HepG2 (cell line): Measurements from ENCODE around the gene ITPK1. TPM values are rescaled to one million over a fixed set of nuclear protein-coding genes. Genes with fewer than 3 reads are reported as not detected.

Experiments
- AHDC1 ChIP-seq: sonication (generic); formaldehyde crosslinking; IDR thresholded peaks from 2 replicates; pipeline ENCODE4 v1.5.1; 2020; ENCODE audit warnings: mild to moderate bottlenecking, missing genetic modification reagents, borderline replicate concordance
- ATF2 ChIP-seq: sonication (generic); formaldehyde crosslinking; IDR thresholded peaks from 2 replicates; pipeline ENCODE4 v1.4.0; 2020; ENCODE audit warnings: missing genetic modification reagents
- BHLHE40 ChIP-seq: IDR thresholded peaks from 2 replicates; pipeline ENCODE4 v1.6.1; 2011; ENCODE audit warnings: low read length, improper control_type of control experiment
- CREB1 ChIP-seq, 2 experiments: fragments of 450-650 bp in 1 of 2; IDR thresholded peaks; 2 replicates each; pipeline ENCODE4 v1.6.1; 2016 to 2017; ENCODE audit warnings: control low read depth in 1 of 2, mild to moderate bottlenecking in 1 of 2, missing compliant biosample characterization in 1 of 2, missing genetic modification characterization in 1 of 2
- DDIT3 ChIP-seq: sonication (generic); formaldehyde crosslinking; IDR thresholded peaks from 2 replicates; pipeline ENCODE4 v1.4.0; 2020; ENCODE audit warnings: mild to moderate bottlenecking, missing genetic modification reagents
- DNMT1 ChIP-seq: sonication (generic); formaldehyde crosslinking; IDR thresholded peaks from 2 replicates; pipeline ENCODE4 v1.5.1; 2020; ENCODE audit warnings: mild to moderate bottlenecking, missing genetic modification reagents
- FOXM1 ChIP-seq: sonication (generic); formaldehyde crosslinking; IDR thresholded peaks from 2 replicates; pipeline ENCODE4 v1.5.0; 2020; ENCODE audit warnings: missing genetic modification reagents
- GABPA ChIP-seq, 2 experiments: IDR thresholded peaks; 2 replicates each; pipeline ENCODE4 v1.6.1; 2011 to 2016; ENCODE audit warnings: low read depth in 2 of 2, low read length in 1 of 2, missing biosample characterization in 1 of 2, missing genetic modification characterization in 1 of 2
- HDAC6 ChIP-seq: fragments of 200-600 bp; sonication (generic); IDR thresholded peaks from 2 replicates; pipeline ENCODE4 v1.7.0; 2017; ENCODE audit warnings: mild to moderate bottlenecking, antibody characterized with exemption, low read length, low read depth
- HNRNPL ChIP-seq: fragments of 200-400 bp; formaldehyde crosslinking; IDR thresholded peaks from 2 replicates; pipeline ENCODE4 v1.6.1; 2017; ENCODE audit warnings: mild to moderate bottlenecking, low read depth, low read length
- HOXA3 ChIP-seq: sonication (generic); formaldehyde crosslinking; IDR thresholded peaks from 2 replicates; pipeline ENCODE4 v1.5.0; 2020; ENCODE audit warnings: missing genetic modification reagents
- MED8 ChIP-seq: sonication (generic); formaldehyde crosslinking; IDR thresholded peaks from 2 replicates; pipeline ENCODE4 v1.8.1; 2023; ENCODE audit warnings: mild to moderate bottlenecking, missing genetic modification reagents; ENCODE audit not compliant: insufficient replicate concordance
- SRY ChIP-seq: sonication (generic); formaldehyde crosslinking; IDR thresholded peaks from 2 replicates; pipeline ENCODE4 v1.8.0; 2022; ENCODE audit warnings: mild to moderate bottlenecking, missing genetic modification reagents
- TOPORS ChIP-seq: sonication (generic); formaldehyde crosslinking; IDR thresholded peaks from 2 replicates; pipeline ENCODE4 v1.8.0; 2023; ENCODE audit warnings: mild to moderate bottlenecking, missing genetic modification reagents
- TRIM22 ChIP-seq: fragments of 450-650 bp; IDR thresholded peaks from 2 replicates; pipeline ENCODE4 v1.6.1; 2017
- WIZ ChIP-seq: sonication (generic); formaldehyde crosslinking; IDR thresholded peaks from 2 replicates; pipeline ENCODE4 v1.5.1; 2020; ENCODE audit warnings: mild to moderate bottlenecking, missing genetic modification reagents
- ZKSCAN8 ChIP-seq: IDR thresholded peaks from 2 replicates; pipeline ENCODE4 v1.6.1; 2016; ENCODE audit warnings: borderline replicate concordance, missing genetic modification reagents, missing compliant biosample characterization
- ZNF121 ChIP-seq: sonication (generic); formaldehyde crosslinking; IDR thresholded peaks from 2 replicates; pipeline ENCODE4 v1.5.0; 2020; ENCODE audit warnings: mild to moderate bottlenecking, missing genetic modification reagents
- ZNF143 ChIP-seq: sonication (generic); formaldehyde crosslinking; IDR thresholded peaks from 2 replicates; pipeline ENCODE4 v1.4.0; 2020; ENCODE audit warnings: missing genetic modification reagents
- ZNF331 ChIP-seq: sonication (generic); formaldehyde crosslinking; IDR thresholded peaks from 2 replicates; pipeline ENCODE4 v1.4.0; 2020; ENCODE audit warnings: missing genetic modification reagents
- ZNF350 ChIP-seq: sonication (generic); formaldehyde crosslinking; IDR thresholded peaks from 2 replicates; pipeline ENCODE4 v1.4.0; 2020; ENCODE audit warnings: mild to moderate bottlenecking, low read depth, missing genetic modification reagents, borderline replicate concordance
- ZNF558 ChIP-seq: sonication (generic); formaldehyde crosslinking; IDR thresholded peaks from 2 replicates; pipeline ENCODE4 v1.9.0; 2022; ENCODE audit warnings: mild to moderate bottlenecking, missing genetic modification reagents, borderline replicate concordance
- ZNF790 ChIP-seq: sonication (generic); formaldehyde crosslinking; IDR thresholded peaks from 2 replicates; pipeline ENCODE4 v1.8.0; 2022; ENCODE audit warnings: missing genetic modification reagents, mild to moderate bottlenecking, borderline replicate concordance
- polyA plus RNA-seq, 8 experiments: library from polyadenylated mRNA; depleted of rRNA in 3 of 8; stranded (reverse) in 7 of 8; unstranded in 1 of 8; fragments of >200 nt; fragmentation: Illumina TruSeq in 4 of 8; extraction: Trizol in 4 of 8; gene quantifications; 2 replicates each; pipeline versions ENCODE4 v1.2.1 to v1.2.3, GENCODE V29; 2011 to 2016; ENCODE audit warnings: low read depth in 4 of 8, missing spikeins in 1 of 8, mixed read lengths in 1 of 8; ENCODE audit not compliant: insufficient read depth in 1 of 8
- total RNA-seq, 5 experiments: library from RNA; depleted of rRNA; stranded (reverse); fragments of >200 nt; fragmentation: Illumina TruSeq; extraction: Trizol; gene quantifications; 2 replicates each; pipeline ENCODE4 v1.2.3, GENCODE V29; 2016; ENCODE audit warnings: low read depth in 1 of 5

Gene ITPK1
- total and polyA plus RNA-seq, 2 of the 13 experiments (the other 11 are each of a cell fraction or from before 2014, with no cell fraction given), result 20.5 to 47.5 TPM

GRCh38 chr14:93059917-93060545 is 55.7 kb downstream of the ITPK1 start (continued):
- TF ChIP-seq AHDC1 (CRISPR knock-in tag) (no peak), HDAC6 (no peak), ZNF143 (CRISPR knock-in tag) (no peak), WIZ (CRISPR knock-in tag) (no peak), HNRNPL (0 out of 2 replicates have a peak, but pooled peaks have one; percentile 64), TOPORS (no peak), DDIT3 (no peak), ZNF121 (CRISPR knock-in tag) (peak; percentile 55; the same call in 1 of the 2 replicates), BHLHE40 (no peak), CREB1 (IDR thresholded peaks at IDR 0.05) (no peak), CREB1 (CRISPR knock-in tag; IDR thresholded peaks at IDR 0.05) (no peak), MED8 (CRISPR knock-in tag) (no peak), SRY (CRISPR knock-in tag) (no peak), GABPA (IDR thresholded peaks at IDR 0.05; ENCODE audit: low read depth, low read length) (no peak), GABPA (CRISPR knock-in tag; IDR thresholded peaks at IDR 0.05; ENCODE audit: low read depth) (no peak), ZKSCAN8 (CRISPR knock-in tag) (no peak), ZNF790 (CRISPR knock-in tag) (peak; percentile 93; the same call in 1 of the 2 replicates), ZNF558 (no peak), ATF2 (no peak), ZNF331 (CRISPR knock-in tag) (no peak), DNMT1 (CRISPR knock-in tag) (no peak), TRIM22 (no peak), ZNF350 (CRISPR knock-in tag) (no peak), FOXM1 (CRISPR knock-in tag) (no peak), HOXA3 (CRISPR knock-in tag) (no peak)
